ENCODE results near the gene PEF1.
A peak's percentile ranks its signal among the peaks of the same experiment; 100 is the strongest.
"Not testable (repeated sequence)": the region's sequence is repeated elsewhere in the genome, so short reads cannot be mapped to it uniquely, and the experiment has no call there.

PEF1 gene

GRCh38 chr1:31602081-31602480 lies 42.6 kb downstream of the PEF1 start:
- DNase-seq: no peak

GRCh38 chr1:31600641-31601040 lies 44.0 kb downstream of the PEF1 start:
- no peak for DNase-seq

DNA sequence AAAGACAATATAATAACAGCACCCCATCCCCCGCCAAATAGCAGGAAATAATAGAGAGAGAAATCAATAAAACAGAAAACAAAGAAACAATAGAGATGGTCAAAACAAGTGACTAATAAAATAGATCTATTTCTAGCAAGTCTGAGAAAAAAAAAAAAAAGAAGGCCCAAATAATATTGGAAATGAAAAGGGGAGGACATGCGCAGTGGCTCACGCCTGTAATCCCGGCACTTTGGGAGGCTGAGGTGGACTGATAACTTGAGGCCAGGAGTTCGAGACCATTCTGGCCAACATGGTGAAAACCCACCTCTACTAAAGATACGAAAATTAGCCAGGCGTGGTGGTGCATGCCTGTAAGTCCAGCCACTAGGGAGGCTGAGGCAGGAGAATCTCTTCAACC lies 45.7 kb downstream of the PEF1 start:
- DNase-seq: no peak

DNA sequence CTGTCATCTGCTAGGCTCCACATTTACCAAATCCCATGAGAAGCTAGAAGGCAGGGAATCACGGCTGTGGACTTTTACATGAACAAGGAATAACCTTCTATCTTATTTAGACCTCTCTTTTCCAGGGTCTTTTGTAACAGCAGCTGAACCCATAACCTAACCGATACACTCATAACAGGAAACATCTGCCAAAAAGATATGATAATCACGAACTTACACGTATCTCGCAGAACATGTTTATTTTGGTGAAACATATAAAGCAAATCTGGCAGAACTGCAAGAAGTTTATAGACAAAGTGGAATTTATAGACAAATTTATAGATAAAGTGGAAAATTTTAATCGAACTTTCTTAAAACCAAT lies 48.0 kb downstream of the PEF1 start:
- no peak for DNase-seq

DNA sequence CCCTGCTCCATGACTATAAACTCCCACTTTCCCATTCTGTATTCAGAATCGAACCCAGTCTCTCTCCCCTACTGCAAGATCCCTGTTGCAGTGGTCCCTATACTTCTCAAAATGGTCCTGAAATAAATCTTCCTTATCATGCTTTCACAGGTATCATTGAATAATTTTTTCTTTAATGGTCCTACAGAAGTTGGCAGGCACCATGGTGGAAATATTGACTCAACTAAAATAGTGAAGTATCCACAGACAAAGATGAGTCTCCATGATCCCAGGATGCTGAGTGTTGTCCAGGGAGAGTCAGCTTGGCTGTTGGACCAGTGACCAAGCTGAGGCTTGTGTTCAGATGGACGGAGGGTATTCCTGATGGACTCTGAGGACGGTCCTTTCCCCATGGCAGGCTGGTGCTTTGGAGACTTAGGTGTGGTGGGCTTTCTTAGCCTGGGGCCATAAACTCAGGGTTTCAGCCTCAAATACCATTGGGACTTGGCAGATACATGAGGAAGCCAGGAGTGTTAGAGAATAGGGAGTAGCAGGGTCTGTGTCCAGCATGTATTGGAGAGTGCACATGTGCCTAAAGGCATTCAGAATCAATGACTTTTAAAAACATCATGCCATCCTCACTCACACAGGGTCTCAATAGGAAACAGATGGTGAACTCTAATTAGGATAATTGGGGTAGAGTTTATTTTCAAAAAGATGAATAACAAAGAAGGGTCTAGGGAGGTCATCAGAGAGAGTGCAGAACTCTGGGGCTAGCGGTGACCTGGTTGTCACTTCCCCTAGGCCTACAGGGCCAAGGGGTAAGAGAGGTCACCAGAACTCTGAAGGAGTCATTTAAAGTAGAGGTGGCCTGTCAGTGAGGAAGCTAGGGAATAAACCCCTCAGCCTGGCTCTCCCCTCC lies 48.6 kb downstream of the PEF1 start:
- no peak for DNase-seq

DNA sequence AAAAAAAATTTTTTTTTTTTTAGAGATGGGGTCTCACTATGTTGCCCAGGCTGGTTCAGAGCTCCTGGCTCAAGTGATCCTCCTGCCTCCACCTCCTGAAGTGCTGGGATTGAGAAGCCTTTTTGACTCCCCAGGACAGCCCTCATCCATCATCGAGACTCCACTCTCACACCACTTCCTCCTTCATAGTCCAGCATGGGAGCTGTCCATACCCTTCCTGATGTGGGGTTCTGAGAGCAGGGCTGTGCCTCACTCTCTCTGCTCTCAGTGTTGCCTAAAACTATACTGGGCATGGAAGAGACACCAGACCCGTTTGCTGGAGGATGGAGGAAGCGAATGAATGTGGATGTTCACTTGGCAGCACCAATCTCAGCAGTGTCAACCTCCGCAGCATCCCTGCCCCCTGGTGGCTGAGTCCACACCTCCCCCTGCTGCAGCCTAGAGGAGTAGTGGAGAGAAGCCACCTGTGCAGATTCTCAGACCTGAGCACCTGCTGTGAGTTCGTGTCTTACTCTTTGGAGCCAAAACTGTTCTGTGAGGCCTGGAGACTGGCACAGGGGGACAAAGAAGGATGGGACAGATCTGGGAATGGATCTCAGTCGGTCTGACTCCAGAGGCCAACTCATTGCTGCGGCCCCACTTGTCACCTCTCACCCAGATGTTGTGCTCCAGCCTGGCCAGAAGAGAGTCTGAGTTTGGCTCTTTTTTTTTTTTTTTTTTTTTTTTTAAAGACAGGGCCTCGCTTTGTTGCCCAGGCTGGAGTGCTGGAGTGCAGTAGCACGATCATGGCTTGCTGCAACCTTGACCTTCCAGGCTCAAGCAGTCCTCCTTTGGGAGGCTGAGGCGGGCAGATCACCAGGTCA lies 50.7 kb downstream of the PEF1 start:
- DNase-seq: peak; percentile 18 to 72

DNA sequence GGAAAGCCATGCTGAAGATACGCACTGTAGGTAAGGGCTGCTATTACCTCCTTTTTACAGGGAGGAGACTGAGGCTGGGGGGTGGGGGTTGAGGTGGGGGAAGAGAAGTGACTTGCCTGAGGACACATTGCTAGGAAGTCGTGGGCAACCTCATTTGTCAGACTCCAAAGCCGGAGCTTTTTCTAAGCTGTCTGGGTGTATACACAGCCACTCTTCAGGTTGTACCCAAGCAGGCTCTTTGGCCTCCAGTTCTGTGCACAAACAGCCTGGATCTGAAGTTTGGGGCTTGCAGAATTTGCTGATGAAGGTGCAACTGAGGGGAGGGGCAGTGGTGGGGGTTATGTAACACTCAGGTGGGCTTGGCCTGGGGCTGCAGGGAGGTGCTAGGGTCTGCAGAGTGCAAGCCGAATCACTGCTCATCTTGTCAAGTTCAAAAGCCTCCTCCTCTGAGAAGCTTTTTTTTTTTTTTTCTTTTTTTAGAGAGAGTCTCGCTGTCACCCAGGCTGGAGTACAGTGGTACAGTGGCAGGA lies 51.5 kb downstream of the PEF1 start:
- DNase-seq: no peak

GRCh38 chr1:31592132-31592531 lies 52.5 kb downstream of the PEF1 start:
- DNase-seq: no peak

DNA sequence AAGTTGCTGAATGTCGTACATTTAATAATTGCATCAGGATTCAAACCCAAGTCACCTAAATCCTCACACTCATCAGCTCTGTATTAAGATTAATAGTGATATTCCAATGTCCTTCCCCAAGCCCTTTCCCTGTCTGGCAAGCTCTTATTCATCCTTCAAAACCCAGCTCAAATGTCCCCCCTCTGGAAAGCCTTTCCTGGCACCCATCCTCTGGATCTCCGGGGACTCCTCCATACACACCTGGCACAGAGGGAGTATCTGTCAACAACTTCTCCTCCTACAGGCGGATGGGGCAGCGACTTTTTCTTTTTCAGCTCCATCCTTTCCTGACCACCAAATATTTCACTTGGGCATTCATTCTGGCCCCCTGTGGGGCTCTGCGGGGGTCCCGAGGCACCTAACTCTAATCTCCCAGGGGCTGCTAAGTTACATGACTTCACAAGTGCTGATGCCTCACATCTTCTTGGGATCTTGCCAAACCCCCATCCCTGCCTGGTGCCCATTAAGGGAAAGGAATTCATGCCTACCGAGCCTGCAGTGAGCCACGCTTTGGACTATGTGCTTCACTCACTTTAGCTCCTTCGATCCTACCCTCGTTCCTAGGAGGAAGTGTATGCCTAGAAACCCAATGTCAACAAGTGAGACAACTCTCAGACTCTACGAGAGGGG lies 53.1 kb downstream of the PEF1 start:
- no peak for DNase-seq

DNA sequence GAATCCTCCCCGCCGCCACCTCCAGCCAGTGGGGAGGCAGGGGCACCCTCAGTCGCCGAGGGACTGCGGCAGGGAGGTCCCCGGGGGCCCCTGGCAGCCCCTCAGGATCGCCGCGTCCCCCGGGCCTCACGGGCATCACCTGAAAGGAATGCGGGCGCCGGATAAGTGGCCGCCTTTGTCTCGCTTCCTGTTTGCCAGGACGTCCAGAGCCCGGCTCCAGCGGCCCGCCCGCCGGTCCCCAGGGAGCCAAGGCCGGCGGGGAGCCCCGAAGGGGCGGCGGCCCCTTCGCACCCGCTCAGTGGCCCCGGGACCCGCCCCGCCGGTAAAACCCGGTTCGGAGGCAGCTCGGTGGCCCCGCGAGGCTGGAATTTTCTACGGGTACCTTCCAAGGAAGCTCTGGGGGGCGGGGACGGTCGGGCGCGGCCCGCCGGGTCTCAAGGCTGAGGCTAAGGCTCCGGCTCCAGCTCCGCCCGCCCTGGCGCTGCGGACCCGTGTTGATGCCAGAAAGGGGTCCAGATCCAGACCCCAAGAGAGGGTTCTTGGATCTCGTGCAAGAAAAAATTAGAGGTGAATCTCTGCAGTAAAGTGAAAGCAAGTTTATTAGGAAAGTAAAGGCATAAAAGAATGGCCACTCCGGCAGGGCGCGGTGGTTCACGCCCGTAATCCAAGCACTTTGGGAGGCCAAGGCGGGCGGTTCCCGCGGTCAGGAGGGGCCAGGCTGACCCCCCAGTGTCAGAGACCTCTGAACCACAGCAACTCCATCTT lies 55.7 kb downstream of the PEF1 start:
- no peak for DNase-seq

- peak; percentile 20 to 33 for DNase-seq
These were observed 56.8 kb downstream of the PEF1 start for GRCh38 chr1:31587720-31588423.

GRCh38 chr1:31587328-31587699 lies 57.4 kb downstream of the PEF1 start:
- not testable (repeated sequence) for DNase-seq

GRCh38 chr1:31586376-31587327 lies 58.0 kb downstream of the PEF1 start:
- no peak for DNase-seq

- no peak for DNase-seq
These were observed 58.8 kb downstream of the PEF1 start for GRCh38 chr1:31585736-31586365.

DNA sequence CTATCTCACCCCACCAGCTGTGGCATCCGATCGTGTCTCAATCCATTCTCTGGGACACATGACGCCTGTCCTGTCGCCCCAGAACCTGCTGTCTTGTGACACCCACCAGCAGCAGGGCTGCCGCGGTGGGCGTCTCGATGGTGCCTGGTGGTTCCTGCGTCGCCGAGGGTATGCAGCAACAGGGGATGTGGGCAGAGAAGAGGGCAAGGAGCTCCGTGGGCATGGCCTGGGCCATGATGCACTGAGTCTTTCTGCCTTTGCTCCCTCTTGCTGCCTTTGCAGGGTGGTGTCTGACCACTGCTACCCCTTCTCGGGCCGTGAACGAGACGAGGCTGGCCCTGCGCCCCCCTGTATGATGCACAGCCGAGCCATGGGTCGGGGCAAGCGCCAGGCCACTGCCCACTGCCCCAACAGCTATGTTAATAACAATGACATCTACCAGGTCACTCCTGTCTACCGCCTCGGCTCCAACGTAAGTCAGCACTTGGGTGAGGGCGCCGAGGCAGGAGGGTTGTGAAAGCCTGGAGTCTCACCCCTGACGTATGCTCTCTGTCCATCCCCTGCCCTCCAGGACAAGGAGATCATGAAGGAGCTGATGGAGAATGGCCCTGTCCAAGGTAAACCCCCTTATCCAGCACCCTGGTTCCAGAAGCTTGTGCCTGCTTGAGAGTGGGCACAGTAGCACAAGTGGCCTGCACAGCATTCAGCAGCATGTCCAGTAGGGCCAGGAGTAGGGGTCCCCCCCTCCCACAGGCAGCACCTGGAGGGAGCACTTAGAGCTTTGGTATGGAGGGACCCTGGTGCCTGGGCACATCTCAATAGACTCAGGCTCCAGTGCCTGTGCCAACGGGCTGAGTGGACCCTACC lies 59.6 kb downstream of the PEF1 start:
- no peak for DNase-seq

DNA sequence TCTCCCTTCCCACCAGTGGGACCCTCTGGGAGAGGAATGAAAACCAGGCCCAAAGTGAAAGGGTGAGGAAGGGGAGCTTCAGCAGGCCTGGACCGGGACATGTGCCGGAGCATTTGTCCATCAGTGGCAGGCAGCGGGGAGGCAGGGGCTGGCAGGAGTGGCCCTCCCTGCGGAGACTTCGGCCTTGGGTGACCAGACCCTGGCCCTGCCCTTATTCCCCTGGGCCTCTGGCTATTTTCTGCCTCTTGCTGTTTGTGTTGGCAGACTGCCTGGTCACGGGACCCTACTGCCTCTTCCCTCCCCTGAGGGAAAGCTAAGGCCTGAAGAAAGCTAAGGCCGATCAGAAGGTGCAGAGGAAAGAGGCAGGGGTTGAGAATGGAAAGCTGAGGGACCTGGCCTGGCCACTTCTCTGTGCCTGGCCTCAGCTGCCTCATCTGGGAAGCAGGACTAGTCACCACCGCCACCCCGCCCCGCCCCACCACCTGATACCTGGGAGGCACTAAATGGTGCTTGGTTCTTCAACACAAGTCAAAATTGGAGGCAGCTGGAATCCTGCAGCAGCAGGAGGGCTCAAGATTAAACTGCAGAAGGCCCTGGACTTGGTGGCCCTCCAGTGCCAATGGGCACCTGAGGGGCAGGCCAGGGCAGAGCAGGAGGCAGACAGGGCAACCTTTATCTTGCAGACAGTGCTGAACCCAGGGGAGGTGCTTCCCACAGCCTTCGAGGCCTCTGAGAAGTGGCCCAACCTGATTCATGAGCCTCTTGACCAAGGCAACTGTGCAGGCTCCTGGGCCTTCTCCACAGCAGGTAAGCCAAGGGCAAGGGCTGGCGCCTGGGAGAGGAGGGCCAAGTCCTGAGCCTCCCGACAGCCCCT lies 60.4 kb downstream of the PEF1 start:
- DNase-seq: no peak

DNA sequence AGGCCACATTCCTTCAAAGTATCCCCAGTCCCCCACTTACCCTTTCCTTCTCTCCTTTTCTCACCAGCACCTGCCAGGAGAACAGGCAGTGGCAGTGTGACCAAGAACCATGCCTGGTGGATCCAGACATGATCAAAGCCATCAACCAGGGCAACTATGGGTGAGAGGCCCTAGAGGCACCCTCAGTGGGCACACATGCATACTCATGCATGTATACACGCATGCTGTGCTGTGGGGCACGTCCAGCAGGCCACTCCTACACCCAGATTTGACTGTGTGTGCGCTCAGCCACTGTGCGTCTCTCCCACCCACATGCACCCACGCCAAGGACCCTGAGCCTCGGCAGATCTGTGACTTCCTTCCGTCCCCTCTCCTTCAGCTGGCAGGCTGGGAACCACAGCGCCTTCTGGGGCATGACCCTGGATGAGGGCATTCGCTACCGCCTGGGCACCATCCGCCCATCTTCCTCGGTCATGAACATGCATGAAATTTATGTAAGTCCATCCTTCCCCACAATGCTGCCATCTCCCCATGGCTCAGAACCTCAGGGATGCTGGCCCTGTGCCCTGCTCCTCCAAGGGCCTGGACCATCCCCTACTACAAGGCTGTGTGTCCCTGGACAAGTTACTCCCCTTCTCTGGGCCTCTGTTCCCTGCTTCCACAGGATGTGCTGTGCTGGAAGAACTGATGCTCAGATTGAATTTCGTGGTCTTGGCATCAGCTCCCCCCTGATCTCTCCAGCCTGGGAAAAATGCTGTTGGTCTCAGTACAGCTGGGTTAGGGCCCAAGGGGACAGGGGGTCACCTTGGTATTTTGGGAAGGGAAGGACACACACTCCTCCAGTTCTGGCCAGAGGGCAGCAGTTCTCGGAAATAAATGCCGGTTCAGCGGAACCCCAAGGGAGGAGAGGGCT lies 61.3 kb downstream of the PEF1 start:
- DNase-seq: no peak
